Left lung (tissue), 10 donors: Measurements from ENCODE around the gene PLXNB1. TPM values are rescaled to one million over a fixed set of nuclear protein-coding genes. Genes with fewer than 3 reads are reported as not detected.

Experiments used
- ATAC-seq: fragments of 200-7000 bp; cut with Tn5 transposase; one replicate; pipeline ENCODE4 v1.9.1; 2020; ENCODE audit warnings: moderate library complexity
- DNase-seq, 4 donors: peaks; one replicate each; pipeline ENCODE4 v3.0.0-alpha.2; 2013 to 2020
- H3K27ac ChIP-seq, 2 donors: fragments of 200-600 bp; sonication (generic) in 1 of 2; one replicate each; pipeline versions ENCODE4 v1.5.0 to v1.8.0; 2020 to 2021
- H3K27me3 ChIP-seq, 2 donors: fragments of 200-600 bp; sonication (generic) in 1 of 2; one replicate each; pipeline versions ENCODE4 v1.5.0 to v1.8.0; 2020 to 2021
- H3K36me3 ChIP-seq, 2 donors: fragments of 200-600 bp; sonication (generic) in 1 of 2; one replicate each; pipeline versions ENCODE4 v1.5.0 to v1.8.0; 2020 to 2021
- H3K4me1 ChIP-seq, 2 donors: fragments of 200-600 bp; one replicate each; pipeline ENCODE4 v1.8.0; 2021
- H3K4me3 ChIP-seq, 2 donors: fragments of 200-600 bp; sonication (generic) in 1 of 2; one replicate each; pipeline versions ENCODE4 v1.5.0 to v1.8.0; 2020 to 2021; ENCODE audit warnings: mild to moderate bottlenecking in 1 of 2
- H3K9me3 ChIP-seq, 2 donors: fragments of 200-600 bp; sonication (generic) in 1 of 2; one replicate each; pipeline versions ENCODE4 v1.5.0 to v1.8.0; 2020 to 2021
- intact Hi-C, 2 donors: fragments of 100-400 bp; cut with DNase I; formaldehyde crosslinking; loops; one replicate each; pipeline versions ENCODE4 v1.11.2 to v1.14.2; 2022
- polyA plus RNA-seq, 6 donors: library from polyadenylated mRNA; unstranded; fragments of 120-200 nt; gene quantifications; one replicate each; pipeline ENCODE4 v1.2.1, GENCODE V29; 2013; ENCODE audit not compliant: insufficient read length in 6 of 6
- total RNA-seq, 2 donors: library from RNA; stranded (reverse); fragmentation: NEBNext Ultra II Directional; extraction: Animal tissue kit (Norgen Biotek cat#: 25700); gene quantifications; one replicate each; pipeline ENCODE4 v1.2.1, GENCODE V29; 2021
- TF ChIP-seq, protein P1 (sequence below), 2 donors: fragments of 200-600 bp; sonication (generic) in 1 of 2; IDR thresholded peaks; one replicate each; pipeline versions ENCODE4 v1.5.0 to v1.8.0; 2021; ENCODE audit warnings: antibody characterized with exemption in 2 of 2
- donor health status: DM: no; HTN: yes; CAD: no.
- donor health status: DM: no; HTN: no; CAD: no.

PLXNB1 gene
- total and polyA plus RNA-seq, 8 donors = 65.0 to 161 (median 109) TPM

DNA sequence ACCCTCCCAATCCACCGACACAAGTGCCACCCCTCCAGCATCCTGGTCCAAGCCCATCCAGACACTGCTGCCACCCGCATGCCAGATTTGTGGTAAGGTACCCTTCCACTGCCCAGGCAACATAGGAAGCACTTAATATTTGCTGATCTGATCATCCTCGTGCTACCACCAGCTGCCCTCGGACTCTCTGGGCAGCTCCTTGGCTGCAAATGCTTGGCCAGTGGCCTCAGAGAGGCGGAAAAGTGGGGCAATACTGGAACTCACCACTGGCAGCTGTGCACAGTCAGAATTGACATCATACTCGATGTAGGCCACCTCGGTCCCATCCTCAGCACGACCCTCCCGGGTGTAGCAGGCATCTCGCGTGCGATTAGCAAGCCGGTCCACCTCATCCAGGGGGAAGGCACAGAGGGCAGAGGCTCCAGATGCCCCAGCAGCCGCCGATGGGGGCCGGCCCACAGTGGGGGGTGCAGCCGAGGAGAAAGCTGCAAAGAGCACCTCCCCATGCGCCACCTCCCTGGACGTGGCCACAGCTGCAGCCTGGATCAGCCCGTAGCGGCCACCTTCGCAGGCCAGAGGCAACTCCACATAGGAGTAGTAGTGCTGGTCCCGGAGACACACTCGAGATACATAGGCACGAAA is 6.5 kb downstream of the PLXNB1 start:
- DNase-seq (no peak), ATAC-seq (no peak)
- no peak overlapping the region for H3K27ac ChIP-seq
- peaks cover 27 to 32% of the 10 kb centered on the region in 2 donors for H3K4me1 ChIP-seq
- H3K36me3 ChIP-seq = peaks cover 0 to 23% of the 10 kb centered on the region in 2 donors
- H3K4me3 ChIP-seq = no peak overlapping the region
- intact Hi-C loops = no loop called here
- TF ChIP-seq, protein P1, sequence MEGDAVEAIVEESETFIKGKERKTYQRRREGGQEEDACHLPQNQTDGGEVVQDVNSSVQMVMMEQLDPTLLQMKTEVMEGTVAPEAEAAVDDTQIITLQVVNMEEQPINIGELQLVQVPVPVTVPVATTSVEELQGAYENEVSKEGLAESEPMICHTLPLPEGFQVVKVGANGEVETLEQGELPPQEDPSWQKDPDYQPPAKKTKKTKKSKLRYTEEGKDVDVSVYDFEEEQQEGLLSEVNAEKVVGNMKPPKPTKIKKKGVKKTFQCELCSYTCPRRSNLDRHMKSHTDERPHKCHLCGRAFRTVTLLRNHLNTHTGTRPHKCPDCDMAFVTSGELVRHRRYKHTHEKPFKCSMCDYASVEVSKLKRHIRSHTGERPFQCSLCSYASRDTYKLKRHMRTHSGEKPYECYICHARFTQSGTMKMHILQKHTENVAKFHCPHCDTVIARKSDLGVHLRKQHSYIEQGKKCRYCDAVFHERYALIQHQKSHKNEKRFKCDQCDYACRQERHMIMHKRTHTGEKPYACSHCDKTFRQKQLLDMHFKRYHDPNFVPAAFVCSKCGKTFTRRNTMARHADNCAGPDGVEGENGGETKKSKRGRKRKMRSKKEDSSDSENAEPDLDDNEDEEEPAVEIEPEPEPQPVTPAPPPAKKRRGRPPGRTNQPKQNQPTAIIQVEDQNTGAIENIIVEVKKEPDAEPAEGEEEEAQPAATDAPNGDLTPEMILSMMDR (IDR thresholded peaks at IDR 0.05) = no peak
- H3K9me3 ChIP-seq = no peaks in the 10 kb centered on the region
- peaks cover 0 to 5% of the 10 kb centered on the region in 2 donors for H3K27me3 ChIP-seq

DNA sequence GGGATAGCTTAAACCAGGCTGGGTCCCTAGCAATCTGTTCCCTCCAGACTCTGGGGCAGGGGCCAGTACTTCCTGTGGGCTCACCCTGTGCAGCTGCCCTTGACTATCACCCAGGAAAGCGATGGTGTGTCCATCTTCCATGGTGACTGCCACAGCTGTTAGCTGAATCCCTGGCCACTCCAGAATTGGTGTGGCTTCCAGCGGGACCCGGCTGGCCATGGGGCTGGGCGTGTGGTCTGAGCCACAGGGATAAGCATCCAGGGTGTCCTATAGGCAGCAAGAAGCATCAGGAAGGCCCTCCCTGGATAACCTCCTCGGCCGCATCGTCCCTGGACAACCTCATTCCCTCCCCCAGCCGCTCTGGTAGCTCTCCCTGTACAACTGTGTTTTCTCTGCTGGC is 7.2 kb downstream of the PLXNB1 start:
- no peaks in the 10 kb centered on the region for H3K9me3 ChIP-seq
- no peaks in the 10 kb centered on the region for H3K27me3 ChIP-seq
- TF ChIP-seq, protein P1 (IDR thresholded peaks at IDR 0.05) = no peak
- H3K4me1 ChIP-seq = peaks cover 23 to 25% of the 10 kb centered on the region in 2 donors
- intact Hi-C loops = no loop called here
- H3K36me3 ChIP-seq = peaks cover 0 to 30% of the 10 kb centered on the region in 2 donors
- H3K4me3 ChIP-seq = no peak overlapping the region
- no peak overlapping the region for H3K27ac ChIP-seq
- DNase-seq (peak in 1 of 4 donors; percentile 38), ATAC-seq (no peak)

DNA sequence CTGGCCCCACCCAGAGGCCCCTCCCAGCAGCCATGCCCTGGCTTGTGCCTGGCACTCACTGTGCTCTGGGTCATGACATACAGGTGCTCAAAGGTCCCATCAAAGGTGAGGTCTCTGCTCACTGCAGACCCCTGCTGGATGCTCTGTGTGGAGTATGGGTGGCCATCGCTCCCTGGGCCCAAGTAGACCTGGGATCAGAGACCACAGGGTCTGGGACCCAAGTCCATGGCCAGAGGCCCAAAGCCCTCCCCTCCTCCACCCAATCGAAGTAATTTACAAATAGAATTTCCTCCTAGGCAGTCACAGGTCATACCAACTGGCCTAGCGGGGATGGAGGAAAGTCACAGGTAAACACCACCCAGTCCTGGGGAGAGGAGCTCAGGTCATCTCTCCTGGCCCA is 7.6 kb downstream of the PLXNB1 start:
- no peaks in the 10 kb centered on the region for H3K27me3 ChIP-seq
- no peak for ATAC-seq

DNA sequence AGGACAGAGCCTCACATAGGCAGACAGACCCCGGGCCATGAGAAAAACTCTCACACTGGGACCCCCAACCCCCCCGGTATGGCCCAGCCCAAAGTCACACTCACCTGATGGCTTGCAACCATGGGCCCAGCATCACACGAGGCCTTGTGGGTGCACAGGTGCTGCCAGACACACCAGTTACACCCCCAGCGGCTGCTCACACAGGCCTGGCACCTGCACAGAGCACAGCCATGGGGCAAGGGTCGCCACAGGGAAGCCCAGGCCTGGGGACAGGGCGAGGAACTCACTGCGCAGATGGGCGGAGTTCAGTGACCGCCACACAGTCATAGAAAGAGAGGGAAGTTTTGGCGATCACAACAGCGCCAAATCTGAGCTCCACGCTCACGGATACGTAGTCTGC is 9.3 kb downstream of the PLXNB1 start:
- Histone ChIP-seq H3K36me3 (peaks cover 0 to 43% of the 10 kb centered on the region in 2 donors), H3K4me1 (peaks cover 4 to 9% of the 10 kb centered on the region in 2 donors), H3K9me3 (no peaks in the 10 kb centered on the region), H3K27me3 (no peaks in the 10 kb centered on the region), H3K4me3 (no peak overlapping the region), H3K27ac (no peak overlapping the region)
- intact Hi-C loops = no loop called here
- TF ChIP-seq, protein P1 (IDR thresholded peaks at IDR 0.05) = no peak
- ATAC-seq = no peak
- peak in 1 of 4 donors; percentile 69 for DNase-seq

More for the DNA sequence above, 7.6 kb downstream of the PLXNB1 start:
- Histone ChIP-seq H3K36me3 (peaks cover 0 to 34% of the 10 kb centered on the region in 2 donors), H3K4me1 (peaks cover 19 to 21% of the 10 kb centered on the region in 2 donors), H3K9me3 (no peaks in the 10 kb centered on the region), H3K4me3 (no peak overlapping the region), H3K27ac (no peak overlapping the region)
- TF ChIP-seq, protein P1 (IDR thresholded peaks at IDR 0.05) = no peak
- DNase-seq = peak in 1 of 4 donors; percentile 43
- intact Hi-C loops = no loop called here

DNA sequence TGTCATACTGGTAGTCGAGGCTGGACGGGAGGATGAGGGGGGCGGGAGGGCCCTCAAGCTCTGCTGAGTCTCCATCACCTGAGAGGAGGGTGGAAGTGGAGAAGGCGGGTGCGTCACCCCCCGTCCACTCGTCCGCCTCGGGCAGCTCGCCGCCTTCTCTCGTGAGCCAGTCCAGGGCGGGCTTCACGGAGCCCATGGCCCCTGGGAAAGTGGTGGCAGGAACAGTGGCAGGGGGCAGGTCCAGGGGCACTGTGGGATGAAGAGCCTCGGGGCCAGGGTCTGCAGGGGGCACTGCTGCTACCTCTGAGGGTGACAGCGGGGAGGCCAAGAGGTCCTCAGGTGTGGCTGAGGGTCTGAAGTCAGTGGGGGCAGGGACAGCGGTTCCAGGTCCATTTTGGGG is 10.3 kb downstream of the PLXNB1 start:
- Histone ChIP-seq H3K36me3 (peaks cover 0 to 53% of the 10 kb centered on the region in 2 donors), H3K27ac (no peak overlapping the region), H3K9me3 (no peaks in the 10 kb centered on the region), H3K27me3 (no peaks in the 10 kb centered on the region), H3K4me1 (no peaks in the 10 kb centered on the region), H3K4me3 (no peak overlapping the region)
- TF ChIP-seq, protein P1 (IDR thresholded peaks at IDR 0.05) = no peak
- ATAC-seq (no peak), DNase-seq (peak in 1 of 4 donors; percentile 57)
- intact Hi-C loops = no loop called here
